ENCODE results near the gene AOC1.

- TF ChIP-seq CTCF (conservative IDR thresholded peaks at IDR 0.05; ENCODE audit: low read depth, low read length): no peak
- no peak for TF ChIP-seq EZH2 (IDR thresholded peaks at IDR 0.05; ENCODE audit: low read length, unreplicated experiment)
Measured at GRCh38 chr7:150874401-150875198, 22.3 kb downstream of the AOC1 start.

All from PC-3 (cell line).